GM12875 (cell line): ENCODE measurements around the gene EGLN1.

ENCODE experiments used
- H3K4me3 ChIP-seq: one replicate; pipeline ENCODE4 v1.5.1; 2011; ENCODE audit warnings: low read depth, low read length, control low read depth
- CTCF ChIP-seq: IDR thresholded peaks from 2 replicates; pipeline ENCODE4 v1.5.1; 2011; ENCODE audit warnings: low read depth, mild to moderate bottlenecking, control low read depth, inconsistent platforms, low read length, moderate library complexity, borderline replicate concordance; ENCODE audit not compliant: insufficient read depth

The EGLN1 gene

GRCh38 chr1:231337043-231337471 is 85.0 kb downstream of the EGLN1 start:
- H3K4me3 ChIP-seq = peak overlapping the region; percentile 90
- TF ChIP-seq CTCF = no peak

DNA sequence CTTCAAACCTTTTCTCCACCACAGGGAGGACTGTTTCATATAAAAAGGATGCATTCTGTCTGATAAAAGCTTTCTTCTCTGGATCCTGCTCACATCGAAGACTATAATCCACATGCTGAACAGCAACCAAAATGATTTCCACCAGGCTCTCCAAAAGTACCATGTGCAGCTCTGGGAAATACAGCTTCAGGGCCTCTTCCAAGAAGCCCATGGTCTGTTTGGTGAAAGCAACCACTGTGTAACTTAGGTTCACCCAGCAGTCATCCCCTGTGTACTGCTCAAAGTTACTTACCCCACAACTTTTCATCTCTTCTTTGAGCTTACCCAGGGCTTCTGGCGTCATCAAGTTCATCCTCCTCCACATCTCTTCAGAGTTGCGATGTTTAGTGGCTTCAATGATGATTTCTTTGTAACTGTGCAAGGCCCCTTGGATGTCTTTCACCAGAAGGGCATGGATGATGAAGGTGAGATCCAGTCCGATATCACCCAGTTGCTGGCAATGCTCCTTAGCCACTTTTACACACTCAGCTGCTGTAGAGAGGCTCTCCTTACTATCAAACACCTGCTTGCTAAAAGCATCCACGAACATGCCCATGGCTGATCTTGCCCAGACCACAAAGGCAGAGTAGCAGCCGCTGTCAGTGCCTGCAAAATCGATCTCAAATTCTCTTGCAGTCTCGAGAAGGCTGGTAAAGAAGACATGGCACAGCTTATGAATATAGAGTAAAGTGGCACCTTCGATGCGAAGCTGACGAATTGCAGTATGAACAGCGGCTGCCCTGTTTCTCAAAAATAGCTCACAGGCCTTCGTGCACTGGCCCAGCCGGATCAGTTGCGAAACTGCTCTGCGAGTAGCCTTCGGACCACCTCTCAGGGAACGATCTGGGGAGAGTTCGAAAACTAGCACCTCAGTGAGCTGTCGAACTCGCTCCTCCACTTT is 86.2 kb downstream of the EGLN1 start:
- no peak for TF ChIP-seq CTCF
- H3K4me3 ChIP-seq = peak overlapping the region; percentile 90

DNA sequence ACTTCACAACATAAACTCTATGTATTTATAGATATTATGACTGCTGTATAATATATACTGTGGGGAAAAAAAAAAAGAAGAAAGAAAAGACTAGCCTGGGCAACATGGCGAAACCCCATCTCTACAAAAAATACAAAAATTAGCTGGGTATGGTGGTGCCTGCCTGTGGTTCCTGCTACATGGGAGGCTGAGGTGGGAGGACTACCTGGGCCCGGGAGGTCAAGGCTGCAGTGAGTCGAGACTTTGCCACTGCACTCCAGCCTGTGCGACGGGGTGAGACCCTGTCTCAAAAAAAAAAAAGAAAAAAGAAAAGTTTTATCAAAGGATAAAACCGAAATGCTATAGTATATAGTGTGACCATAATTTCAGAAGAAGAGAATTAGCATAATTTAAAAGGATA is 87.1 kb downstream of the EGLN1 start:
- no peak overlapping the region for H3K4me3 ChIP-seq
- no peak for TF ChIP-seq CTCF

DNA sequence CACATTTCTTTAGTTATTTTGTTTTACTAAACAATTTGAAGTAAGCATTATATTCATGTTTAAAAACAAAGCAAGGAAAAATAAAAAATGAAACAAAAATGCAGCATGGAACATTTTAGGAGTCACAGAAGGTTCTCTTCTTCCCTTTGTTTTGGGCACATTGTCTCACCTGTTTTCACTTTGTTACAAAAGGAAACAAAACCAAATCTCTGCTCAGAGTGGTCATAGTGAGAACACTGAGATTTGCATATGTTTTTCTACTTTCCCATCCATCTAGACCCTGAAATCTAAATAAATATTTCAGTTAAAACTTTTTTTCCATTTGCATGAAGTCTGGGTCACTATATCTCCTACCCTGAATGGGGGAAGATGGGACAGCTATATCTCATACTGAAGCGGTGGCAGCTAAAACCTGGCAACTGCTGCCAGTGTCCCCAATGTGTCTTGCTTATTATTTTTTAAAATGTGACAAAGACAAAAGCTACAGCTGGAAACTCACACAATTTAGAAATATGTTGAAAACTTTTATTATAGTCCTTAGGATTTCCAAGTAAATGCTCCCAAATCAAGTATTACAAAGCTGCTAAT is 87.9 kb downstream of the EGLN1 start:
- no peak overlapping the region for H3K4me3 ChIP-seq

DNA sequence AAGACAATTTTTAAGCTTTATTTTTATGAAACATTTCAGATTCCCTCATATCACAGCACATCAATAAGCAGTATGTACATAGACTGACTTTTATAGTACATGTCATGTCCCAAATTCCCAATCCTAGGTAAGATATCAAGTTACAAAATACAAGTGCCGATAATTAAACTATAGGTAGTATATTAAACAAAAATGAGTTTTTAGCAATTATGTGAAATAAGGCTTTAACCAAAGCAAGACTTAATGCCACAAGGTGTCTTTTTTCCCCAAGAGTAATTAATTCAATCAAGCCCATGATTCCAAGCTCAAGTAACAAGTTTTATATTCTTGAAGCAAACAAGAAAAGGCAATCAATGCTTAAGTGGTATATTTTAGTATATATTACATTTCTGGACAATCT is 89.3 kb downstream of the EGLN1 start:
- TF ChIP-seq CTCF = no peak
- H3K4me3 ChIP-seq = no peak overlapping the region

More for the DNA sequence above, 87.9 kb downstream of the EGLN1 start:
- no peak for TF ChIP-seq CTCF

DNA sequence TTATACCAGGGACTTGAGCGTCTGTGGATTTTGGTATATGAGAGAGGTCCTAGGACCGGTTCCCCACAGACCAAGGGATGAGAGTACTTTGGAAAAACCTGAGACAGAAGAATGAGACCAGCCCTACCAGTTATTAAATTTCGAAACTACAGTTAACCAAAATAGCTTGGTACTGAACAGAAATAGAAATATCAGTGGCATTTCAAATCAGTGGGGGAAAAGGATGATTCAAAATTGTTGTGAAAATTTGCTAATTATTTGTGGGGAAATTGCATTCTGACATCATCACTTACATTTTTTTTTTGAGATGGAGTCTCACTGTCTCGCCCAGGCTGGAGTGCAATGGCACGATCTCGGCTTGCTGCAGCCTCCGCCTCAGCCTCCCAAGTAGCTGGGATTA is 92.6 kb downstream of the EGLN1 start:
- no peak for TF ChIP-seq CTCF
- H3K4me3 ChIP-seq = no peak overlapping the region
